BLaER1 treated with 17β-estradiol and CSF1 and Interleukin-3, amounts not matched to agents 10 nM and 100 nM (cell line): ENCODE measurements around the gene CDK6.

Experiments used
- H3K27ac ChIP-seq, 11 experiments: shearing (Covaris generic); formaldehyde crosslinking; 2 replicates each; pipeline ENCODE4 v1.8.1; 2022
- H3K27me3 ChIP-seq, 11 experiments: shearing (Covaris generic); formaldehyde crosslinking; 2 replicates each; pipeline ENCODE4 v1.8.1; 2022
- H3K36me3 ChIP-seq, 11 experiments: shearing (Covaris generic); formaldehyde crosslinking; 2 replicates each; pipeline ENCODE4 v1.8.1; 2022
- H3K4me1 ChIP-seq, 10 experiments: shearing (Covaris generic); formaldehyde crosslinking; 2 replicates each; pipeline ENCODE4 v1.8.1; 2022
- H3K4me2 ChIP-seq, 11 experiments: shearing (Covaris generic); formaldehyde crosslinking; 2 replicates each; pipeline ENCODE4 v1.8.1; 2022
- H3K4me3 ChIP-seq, 10 experiments: shearing (Covaris generic); formaldehyde crosslinking; 2 replicates each; pipeline ENCODE4 v1.8.1; 2022
- H3K9ac ChIP-seq, 11 experiments: shearing (Covaris generic); formaldehyde crosslinking; 2 replicates each; pipeline ENCODE4 v1.8.1; 2022
- H3K9me3 ChIP-seq, 11 experiments: shearing (Covaris generic); formaldehyde crosslinking; replicated peaks in 1 of 11; 2 replicates each; pipeline ENCODE4 v1.8.1; 2022
- H4K20me1 ChIP-seq, 11 experiments: shearing (Covaris generic); formaldehyde crosslinking; 2 replicates each; pipeline ENCODE4 v1.8.1; 2022
- Cebpa-rat ChIP-seq, 11 experiments: shearing (Covaris generic); IDR thresholded peaks; 2 replicates each; pipeline ENCODE4 v1.8.1; 2022

The CDK6 gene

GRCh38 chr7:92742186-92742585, 94.2 kb downstream of the CDK6 start:
- no peaks in the 10 kb centered on the region for H4K20me1 ChIP-seq
- no peak overlapping the region for H3K9ac ChIP-seq
- peaks cover 0 to 8% (median 0%) of the 10 kb centered on the region in 11 experiments; a peak in 2 of 22 replicates for H3K9me3 ChIP-seq
- TF ChIP-seq Cebpa-rat (IDR thresholded peaks at IDR 0.05) = no peak
- peaks cover 0 to 10% (median 0%) of the 10 kb centered on the region in 11 experiments; a peak in 5 of 22 replicates for H3K36me3 ChIP-seq
- H3K4me1 ChIP-seq = no peaks in the 10 kb centered on the region
- no peaks in the 10 kb centered on the region for H3K27me3 ChIP-seq
- H3K4me3 ChIP-seq = no peak overlapping the region
- H3K27ac ChIP-seq = no peak overlapping the region
- H3K4me2 ChIP-seq = no peak overlapping the region

- H3K4me1 ChIP-seq = no peaks in the 10 kb centered on the region
- H3K36me3 ChIP-seq = peaks cover 0 to 14% (median 0%) of the 10 kb centered on the region in 11 experiments; a peak in 5 of 22 replicates
- no peak overlapping the region for H3K27ac ChIP-seq
- H3K4me3 ChIP-seq = no peak overlapping the region
- H3K9ac ChIP-seq = no peak overlapping the region
- TF ChIP-seq Cebpa-rat (IDR thresholded peaks at IDR 0.05) = no peak
- no peaks in the 10 kb centered on the region for H3K27me3 ChIP-seq
- H3K9me3 ChIP-seq = peaks cover 0 to 8% (median 0%) of the 10 kb centered on the region in 11 experiments; a peak in 3 of 22 replicates
- no peak overlapping the region for H3K4me2 ChIP-seq
- H4K20me1 ChIP-seq = no peaks in the 10 kb centered on the region
Observed at GRCh38 chr7:92740700-92741126, 95.7 kb downstream of the CDK6 start.

- H3K4me3 ChIP-seq = no peak overlapping the region
- H3K4me2 ChIP-seq = no peak overlapping the region
- no peaks in the 10 kb centered on the region for H4K20me1 ChIP-seq
- no peak overlapping the region for H3K9ac ChIP-seq
- no peak overlapping the region for H3K27ac ChIP-seq
- H3K4me1 ChIP-seq = no peaks in the 10 kb centered on the region
- no peaks in the 10 kb centered on the region for H3K27me3 ChIP-seq
- H3K36me3 ChIP-seq = peaks cover 0 to 14% (median 0%) of the 10 kb centered on the region in 11 experiments; a peak in 4 of 22 replicates
- TF ChIP-seq Cebpa-rat (IDR thresholded peaks at IDR 0.05) = no peak
- peaks cover 0 to 6% (median 0%) of the 10 kb centered on the region in 11 experiments; a peak in 3 of 22 replicates for H3K9me3 ChIP-seq
Observed at GRCh38 chr7:92740134-92740533, 96.2 kb downstream of the CDK6 start.

DNA sequence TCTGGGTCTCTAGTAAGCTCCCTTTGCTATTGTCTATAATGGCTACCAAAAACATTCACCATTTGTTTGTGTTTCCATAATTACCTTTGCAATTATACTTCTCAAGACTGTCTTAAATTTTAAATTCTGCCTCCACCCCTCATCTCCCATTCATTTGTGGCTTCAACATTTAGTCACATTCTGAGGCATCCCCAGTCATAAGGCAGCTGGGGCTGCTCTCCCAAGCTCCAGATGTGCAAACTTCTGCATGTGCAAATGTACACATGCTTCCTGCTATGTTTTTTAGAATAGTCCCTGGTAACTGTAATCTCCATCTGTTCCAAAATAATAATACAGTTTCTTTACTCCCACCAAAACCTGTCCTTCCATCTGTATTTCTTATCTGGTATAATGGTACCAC, 97.3 kb downstream of the CDK6 start:
- Histone ChIP-seq H3K9me3 (peaks cover 0 to 4% (median 0%) of the 10 kb centered on the region in 11 experiments; a peak in 3 of 22 replicates), H3K9ac (no peak overlapping the region), H3K4me3 (no peak overlapping the region), H3K27ac (no peak overlapping the region), H3K4me2 (no peak overlapping the region), H4K20me1 (no peaks in the 10 kb centered on the region), H3K27me3 (no peaks in the 10 kb centered on the region), H3K36me3 (peaks cover 0 to 10% (median 0%) of the 10 kb centered on the region in 11 experiments; a peak in 2 of 22 replicates), H3K4me1 (0 out of 20 replicates have a peak, but pooled peaks cover 0 to 2% (median 0%) of the 10 kb centered on the region in 10 experiments)
- TF ChIP-seq Cebpa-rat (IDR thresholded peaks at IDR 0.05) = no peak

DNA sequence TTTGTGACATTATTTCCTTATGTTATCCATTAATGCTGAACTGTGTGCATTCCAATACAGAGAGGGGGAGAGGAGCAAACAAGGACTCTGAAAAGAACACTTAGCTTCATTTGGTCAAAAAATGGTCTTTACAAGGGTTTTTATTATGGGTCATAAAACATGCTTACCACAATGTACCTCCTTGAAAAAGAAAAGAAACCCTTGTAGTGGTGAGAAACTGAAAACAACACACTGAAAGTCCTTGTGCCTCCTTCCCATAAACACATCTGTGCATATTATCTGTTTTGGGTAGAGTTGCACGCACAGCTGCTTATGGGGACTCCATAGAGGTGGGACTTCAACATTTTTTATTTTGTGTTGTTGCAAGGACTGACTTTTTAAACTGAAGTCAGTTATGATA, 98.7 kb downstream of the CDK6 start:
- Histone ChIP-seq H3K4me3 (no peak overlapping the region), H3K4me2 (no peak overlapping the region)

GRCh38 chr7:92736870-92737269, 99.5 kb downstream of the CDK6 start:
- Histone ChIP-seq H3K27me3 (no peaks in the 10 kb centered on the region), H3K4me2 (no peak overlapping the region), H3K27ac (no peak overlapping the region), H4K20me1 (no peaks in the 10 kb centered on the region), H3K36me3 (0 out of 22 replicates have a peak, but pooled peaks cover 0 to 10% (median 0%) of the 10 kb centered on the region in 11 experiments), H3K9ac (no peak overlapping the region), H3K9me3 (peaks cover 0 to 4% (median 0%) of the 10 kb centered on the region in 11 experiments; a peak in 1 of 22 replicates), H3K4me3 (no peak overlapping the region), H3K4me1 (peaks cover 13 to 19% (median 14%) of the 10 kb centered on the region in 10 experiments)
- no peak for TF ChIP-seq Cebpa-rat (IDR thresholded peaks at IDR 0.05)

More for the DNA sequence above, 98.7 kb downstream of the CDK6 start:
- no peak overlapping the region for H3K9ac ChIP-seq
- H4K20me1 ChIP-seq = no peaks in the 10 kb centered on the region
- peaks cover 5 to 11% (median 6%) of the 10 kb centered on the region in 10 experiments; a peak in 19 of 20 replicates for H3K4me1 ChIP-seq
- no peak for TF ChIP-seq Cebpa-rat (IDR thresholded peaks at IDR 0.05)
- H3K9me3 ChIP-seq = peaks cover 0 to 4% (median 0%) of the 10 kb centered on the region in 11 experiments; a peak in 1 of 22 replicates
- no peak overlapping the region for H3K27ac ChIP-seq
- H3K36me3 ChIP-seq = 0 out of 22 replicates have a peak, but pooled peaks cover 0 to 10% (median 0%) of the 10 kb centered on the region in 11 experiments
- no peaks in the 10 kb centered on the region for H3K27me3 ChIP-seq

- no peak overlapping the region for H3K4me3 ChIP-seq
- peaks cover 0 to 4% (median 0%) of the 10 kb centered on the region in 11 experiments; a peak in 1 of 22 replicates for H3K9me3 ChIP-seq
- TF ChIP-seq Cebpa-rat (IDR thresholded peaks at IDR 0.05) = no peak
- H3K36me3 ChIP-seq = 0 out of 22 replicates have a peak, but pooled peaks cover 0 to 10% (median 0%) of the 10 kb centered on the region in 11 experiments
- no peak overlapping the region for H3K27ac ChIP-seq
- H3K4me2 ChIP-seq = no peak overlapping the region
- no peak overlapping the region for H3K9ac ChIP-seq
- no peaks in the 10 kb centered on the region for H3K27me3 ChIP-seq
- H3K4me1 ChIP-seq = peaks cover 23 to 29% (median 25%) of the 10 kb centered on the region in 10 experiments
- no peaks in the 10 kb centered on the region for H4K20me1 ChIP-seq
Observed at GRCh38 chr7:92735707-92736106, 100.7 kb downstream of the CDK6 start.

GRCh38 chr7:92732316-92733036, 103.9 kb downstream of the CDK6 start:
- no peak for TF ChIP-seq Cebpa-rat (IDR thresholded peaks at IDR 0.05)
- no peaks in the 10 kb centered on the region for H3K27me3 ChIP-seq
- peaks cover 23 to 43% (median 27%) of the 10 kb centered on the region in 10 experiments for H3K4me1 ChIP-seq
- no peaks in the 10 kb centered on the region for H4K20me1 ChIP-seq
- peaks cover 0 to 4% (median 0%) of the 10 kb centered on the region in 11 experiments; a peak in 1 of 22 replicates for H3K9me3 ChIP-seq
- 0 out of 22 replicates have a peak, but pooled peaks cover 0 to 10% (median 0%) of the 10 kb centered on the region in 11 experiments for H3K36me3 ChIP-seq
- peak overlapping the region in 2 of 10 experiments; percentile 2 to 20; a peak in 1 of 20 replicates for H3K4me3 ChIP-seq
- H3K9ac ChIP-seq = peak overlapping the region in 9 of 11 experiments; percentile 27 to 75 (median 51); a peak in 16 of 22 replicates
- H3K4me2 ChIP-seq = peak overlapping the region; percentile 54 to 89 (median 74)
- H3K27ac ChIP-seq = peak overlapping the region; percentile 70 to 94 (median 75)
